GM18909 (cell line): ENCODE measurements around the gene STARD3NL.

Experiments
- ATAC-seq: cut with Tn5 transposase; IDR thresholded peaks from one replicate; pipeline ENCODE4 v1.9.1; 2021; ENCODE audit warnings: mild to moderate bottlenecking; ENCODE audit not compliant: unreplicated experiment, poor library complexity

STARD3NL gene

GRCh38 chr7:38181111-38181510, 3.1 kb downstream of the STARD3NL start:
- no peak for ATAC-seq

GRCh38 chr7:38182450-38182849, 4.4 kb downstream of the STARD3NL start:
- ATAC-seq: no peak

GRCh38 chr7:38185395-38186307, 7.6 kb downstream of the STARD3NL start:
- ATAC-seq: no peak

GRCh38 chr7:38186593-38187314, 8.7 kb downstream of the STARD3NL start:
- no peak for ATAC-seq

GRCh38 chr7:38187794-38188440, 9.9 kb downstream of the STARD3NL start:
- ATAC-seq: peak; percentile 88

GRCh38 chr7:38189231-38189938, 11.3 kb downstream of the STARD3NL start:
- ATAC-seq: no peak

- no peak for ATAC-seq
Observed at GRCh38 chr7:38190011-38190410, 12.0 kb downstream of the STARD3NL start.

- no peak for ATAC-seq
Observed at GRCh38 chr7:38191791-38192190, 13.7 kb downstream of the STARD3NL start.

GRCh38 chr7:38192327-38192726, 14.3 kb downstream of the STARD3NL start:
- no peak for ATAC-seq

GRCh38 chr7:38195804-38196595, 18.0 kb downstream of the STARD3NL start:
- no peak for ATAC-seq

GRCh38 chr7:38198366-38198765, 20.3 kb downstream of the STARD3NL start:
- no peak for ATAC-seq

- ATAC-seq: no peak
Observed at GRCh38 chr7:38199154-38199553, 21.1 kb downstream of the STARD3NL start.

GRCh38 chr7:38199782-38200181, 21.7 kb downstream of the STARD3NL start:
- no peak for ATAC-seq

- no peak for ATAC-seq
Observed at GRCh38 chr7:38206071-38206470, 28.0 kb downstream of the STARD3NL start.

- no peak for ATAC-seq
Observed at GRCh38 chr7:38207843-38208242, 29.8 kb downstream of the STARD3NL start.

- ATAC-seq: no peak
Observed at GRCh38 chr7:38211486-38211885, 33.4 kb downstream of the STARD3NL start.

- no peak for ATAC-seq
Observed at GRCh38 chr7:38211940-38212339, 33.9 kb downstream of the STARD3NL start.

- ATAC-seq: no peak
Observed at GRCh38 chr7:38215115-38215514, 37.1 kb downstream of the STARD3NL start.
